Heart left ventricle (tissue), 16 donors: ENCODE results near the gene IRX5. TPM values are rescaled to one million over a fixed set of nuclear protein-coding genes. Genes with fewer than 3 reads are reported as not detected.

Experiments used
- ATAC-seq, 4 donors: fragments of 200-7000 bp; cut with Tn5 transposase; one replicate each; pipeline ENCODE4 v1.9.1; 2020 to 2022; ENCODE audit warnings: moderate library complexity in 4 of 4, mild to moderate bottlenecking in 3 of 4, moderate number of reproducible peaks in 1 of 4
- DNase-seq, 5 donors: peaks; one replicate each; pipeline ENCODE4 v3.0.0-alpha.2; 2020
- H3K27ac ChIP-seq, 12 donors: fragments of 200-600 bp; sonication (generic) in 4 of 12; one replicate each; pipeline versions ENCODE4 v1.5.0 to v1.8.0; 2016 to 2022; ENCODE audit warnings: mild to moderate bottlenecking in 2 of 12
- H3K27me3 ChIP-seq, 9 donors: fragments of 200-600 bp; sonication (generic) in 2 of 9; one replicate each; pipeline versions ENCODE4 v1.5.1 to v1.8.0; 2016 to 2022; ENCODE audit warnings: mild to moderate bottlenecking in 3 of 9
- H3K36me3 ChIP-seq, 9 donors: fragments of 200-600 bp; sonication (generic) in 2 of 9; one replicate each; pipeline versions ENCODE4 v1.5.0 to v1.8.0; 2018 to 2022; ENCODE audit warnings: mild to moderate bottlenecking in 2 of 9
- H3K4me1 ChIP-seq, 12 donors: fragments of 200-600 bp; sonication (generic) in 4 of 12; one replicate each; pipeline versions ENCODE4 v1.5.0 to v1.8.0; 2016 to 2022; ENCODE audit warnings: mild to moderate bottlenecking in 3 of 12
- H3K4me3 ChIP-seq, 12 donors: fragments of 200-600 bp; sonication (generic) in 4 of 12; one replicate each; pipeline versions ENCODE4 v1.5.0 to v1.8.0; 2017 to 2022; ENCODE audit warnings: mild to moderate bottlenecking in 9 of 12, moderate library complexity in 4 of 12
- H3K9me3 ChIP-seq, 12 donors: fragments of 200-600 bp; sonication (generic) in 4 of 12; one replicate each; pipeline versions ENCODE4 v1.5.0 to v1.8.0; 2016 to 2022; ENCODE audit warnings: mild to moderate bottlenecking in 1 of 12
- CTCF ChIP-seq, 12 donors: fragments of 200-600 bp; sonication (generic) in 4 of 12; IDR thresholded peaks; one replicate each; pipeline versions ENCODE4 v1.5.0 to v1.8.0; 2018 to 2022; ENCODE audit warnings: antibody characterized with exemption in 12 of 12, mild to moderate bottlenecking in 5 of 12
- POLR2A ChIP-seq, 2 donors: fragments of 450-650 bp; IDR thresholded peaks; one replicate each; pipeline ENCODE4 v1.6.1; 2017; ENCODE audit warnings: antibody characterized with exemption in 2 of 2, mild to moderate bottlenecking in 2 of 2, moderate library complexity in 2 of 2
- WGBS, 4 donors: extraction: QIAGEN DNeasy Blood & Tissue Kit in 2 of 4; methylation state at CpG; one replicate each; pipeline versions ENCODE4 v1.1.5 to v1.1.7; 2013 to 2018; 5-methylcytosine and 5-hydroxymethylcytosine counted together
- intact Hi-C, 10 donors: fragments of 100-400 bp; cut with DNase I; formaldehyde crosslinking; loops; one replicate each; pipeline versions ENCODE4 v1.11.1 to v1.14.2; 2022
- polyA plus RNA-seq, 2 donors: library from polyadenylated mRNA; stranded (reverse); fragments of 200-250 nt; gene quantifications; one replicate each; pipeline ENCODE4 v1.2.3, GENCODE V29; 2013
- total RNA-seq, 9 donors: library from RNA; depleted of rRNA in 2 of 9; stranded (reverse); fragments of >200 nt in 2 of 9; fragmentation: NEBNext Ultra II Directional in 3 of 9; extraction: Animal tissue kit (Norgen Biotek cat#: 25700) in 3 of 9; gene quantifications; one replicate each; pipeline versions ENCODE4 v1.1.0 to v1.2.4, GENCODE V29; 2016 to 2023
- donor health status: ischemic (EF 13 %, LVEDD 7.1; RV severe dilation, severe dysfunction).
- donor health status: healthy with polysubstance abuse.
- donor health status: DM: no; HTN: yes; CAD: no.
- donor health status: DM: no; HTN: no; CAD: no.
- donor health status: ischemic (EF 25% LVEDD 6.9; RV normal size, moderate dysfunction).
- donor health status: ischemic (EF 25% LVEDD 5.7; RV mildly dilated, moderate dysfunction).
- donor health status: healthy.
- donor health status: DM: yes; HTN: yes; CAD: no.
- donor health status: ischemic (EF 35%, LVEDD 5.7; RV mildly dilated, moderate dysfunction).
- donor health status: nonischemic (EF 11% LVEDD 7.7; RV severe dilation, severe dysfunction).
- donor health status: DM: yes; HTN: yes; CAD: no.
- donor health status: PGD.
- donor health status: ischemic (EF 29% LVEDD 5.4; RV normal size, mild dysfunction).
- donor health status: nonischemic (EF 23%, LVEDD 6.1; RV moderate dilation, normal function).

The IRX5 gene
- total and polyA plus RNA-seq, 11 donors: 5.8 to 32.2 (median 19.2) TPM

GRCh38 chr16:54890381-54890780, 40.3 kb upstream of the IRX5 start:
- DNase-seq: no peak
- Histone ChIP-seq H3K27me3 (no peaks in the 10 kb centered on the region), H3K4me1 (peaks cover 0 to 5% (median 0%) of the 10 kb centered on the region in 12 donors), H3K27ac (peak overlapping the region in 4 of 12 donors; percentile 11 to 49 (median 34)), H3K9me3 (peaks cover 0 to 8% (median 0%) of the 10 kb centered on the region in 12 donors), H3K36me3 (no peaks in the 10 kb centered on the region), H3K4me3 (peak overlapping the region in 5 of 12 donors; percentile 11 to 37 (median 24))
- TF ChIP-seq POLR2A (IDR thresholded peaks at IDR 0.05): no peak
- TF ChIP-seq CTCF (IDR thresholded peaks at IDR 0.05): no peak
- peak in 3 of 4 donors; percentile 75 to 85 (median 76) for ATAC-seq
- intact Hi-C loops: no loop called here
- 39 to 54% (median 47%) methylated on average over 4 of the region's 4 CpGs for WGBS, 4 donors

GRCh38 chr16:54891346-54891745, 39.3 kb upstream of the IRX5 start:
- H3K27me3 ChIP-seq: no peaks in the 10 kb centered on the region
- no peak for DNase-seq
- intact Hi-C loops: no loop called here
- ATAC-seq: no peak
- H3K36me3 ChIP-seq: no peaks in the 10 kb centered on the region
- TF ChIP-seq CTCF (IDR thresholded peaks at IDR 0.05) (no peak), POLR2A (IDR thresholded peaks at IDR 0.05) (no peak)
- WGBS, 4 donors: 43 to 65% (median 62%) methylated on average over 4 of the region's 4 CpGs
- H3K9me3 ChIP-seq: peaks cover 0 to 6% (median 0%) of the 10 kb centered on the region in 12 donors
- peak overlapping the region in 3 of 12 donors; percentile 12 to 49 (median 33) for H3K27ac ChIP-seq
- H3K4me1 ChIP-seq: peaks cover 0 to 5% (median 0%) of the 10 kb centered on the region in 12 donors
- H3K4me3 ChIP-seq: peak overlapping the region in 5 of 12 donors; percentile 11 to 37 (median 24)

- Histone ChIP-seq H3K4me1 (peaks cover 0 to 12% (median 0%) of the 10 kb centered on the region in 12 donors), H3K36me3 (no peaks in the 10 kb centered on the region), H3K27me3 (no peaks in the 10 kb centered on the region), H3K9me3 (no peaks in the 10 kb centered on the region), H3K27ac (no peak overlapping the region), H3K4me3 (no peak overlapping the region)
- WGBS, 4 donors: 89 to 94% (median 94%) methylated on average over 6 of the region's 6 CpGs
- intact Hi-C loops: no loop called here
- DNase-seq: no peak
- TF ChIP-seq POLR2A (IDR thresholded peaks at IDR 0.05) (no peak), CTCF (IDR thresholded peaks at IDR 0.05) (no peak)
- no peak for ATAC-seq
These were observed 37.7 kb upstream of the IRX5 start for GRCh38 chr16:54892981-54893380.

- no peak for ATAC-seq
- DNase-seq: no peak
- intact Hi-C loops: no loop called here
- H3K4me1 ChIP-seq: peaks cover 0 to 7% (median 0%) of the 10 kb centered on the region in 12 donors
- TF ChIP-seq POLR2A (IDR thresholded peaks at IDR 0.05) (no peak), CTCF (IDR thresholded peaks at IDR 0.05) (no peak)
- H3K9me3 ChIP-seq: peaks cover 0 to 11% (median 2%) of the 10 kb centered on the region in 12 donors
- H3K27ac ChIP-seq: no peak overlapping the region
- WGBS, 4 donors: 87 to 90% (median 89%) methylated on average over 3 of the region's 3 CpGs
- no peaks in the 10 kb centered on the region for H3K27me3 ChIP-seq
- H3K4me3 ChIP-seq: no peak overlapping the region
- H3K36me3 ChIP-seq: no peaks in the 10 kb centered on the region
These were observed 32.7 kb upstream of the IRX5 start for GRCh38 chr16:54897930-54898329.
